H9 (cell line): Measurements from ENCODE around the gene RAI14. TPM values are rescaled to one million over a fixed set of nuclear protein-coding genes. Genes with fewer than 3 reads are reported as not detected.

Source experiments
- DNase-seq: peaks from one replicate; pipeline ENCODE4 v3.0.0-alpha.2; 2017
- H2AFZ ChIP-seq: one replicate; pipeline ENCODE4 v1.6.1; 2013; ENCODE audit warnings: mild to moderate bottlenecking, low read length, control low read depth, moderate library complexity
- H2AK5ac ChIP-seq: 2 replicates; pipeline ENCODE4 v1.6.1; 2013; ENCODE audit warnings: low read length, control low read depth, mixed read lengths; ENCODE audit not compliant: insufficient read length
- H2BK120ac ChIP-seq: one replicate; pipeline ENCODE4 v1.6.1; 2013; ENCODE audit warnings: low read depth, mild to moderate bottlenecking, low read length, control low read depth, inconsistent platforms; ENCODE audit not compliant: poor library complexity, severe bottlenecking
- H2BK12ac ChIP-seq: 2 replicates; pipeline ENCODE4 v1.6.1; 2013; ENCODE audit warnings: low read length, control low read depth, mixed read lengths, low read depth; ENCODE audit not compliant: insufficient read length
- H2BK15ac ChIP-seq: 2 replicates; pipeline ENCODE4 v1.6.1; 2013; ENCODE audit warnings: low read depth, low read length, control low read depth
- H2BK20ac ChIP-seq: one replicate; pipeline ENCODE4 v1.6.1; 2013; ENCODE audit warnings: low read depth, mild to moderate bottlenecking, low read length, control low read depth, inconsistent platforms; ENCODE audit not compliant: poor library complexity, severe bottlenecking
- H2BK5ac ChIP-seq: 2 replicates; pipeline ENCODE4 v1.6.1; 2013; ENCODE audit warnings: low read length, control low read depth, mixed read lengths; ENCODE audit not compliant: insufficient read length
- H3K14ac ChIP-seq: 2 replicates; pipeline ENCODE4 v1.6.1; 2013; ENCODE audit warnings: low read length, control low read depth; ENCODE audit not compliant: insufficient read depth
- H3K18ac ChIP-seq: 2 replicates; pipeline ENCODE4 v1.6.1; 2013; ENCODE audit warnings: low read depth, mild to moderate bottlenecking, mixed read lengths, low read length, control low read depth; ENCODE audit not compliant: insufficient read length
- H3K23ac ChIP-seq: 2 replicates; pipeline ENCODE4 v1.6.1; 2013; ENCODE audit warnings: low read length, control low read depth, mixed read lengths, low read depth; ENCODE audit not compliant: insufficient read length
- H3K23me2 ChIP-seq: 2 replicates; pipeline ENCODE4 v1.6.1; 2013; ENCODE audit warnings: low read depth, mild to moderate bottlenecking, mixed read lengths, low read length, control low read depth; ENCODE audit not compliant: insufficient read length, poor library complexity, severe bottlenecking
- H3K27ac ChIP-seq: 2 replicates; pipeline ENCODE4 v1.5.1; 2013; ENCODE audit warnings: low read length, control low read depth, mixed read lengths, low read depth; ENCODE audit not compliant: insufficient read length
- H3K27me3 ChIP-seq: 2 replicates; pipeline ENCODE4 v1.6.1; 2013; ENCODE audit warnings: low read length, control low read depth, inconsistent platforms; ENCODE audit not compliant: insufficient read depth
- H3K4ac ChIP-seq: 2 replicates; pipeline ENCODE4 v1.6.1; 2013; ENCODE audit warnings: low read depth, mild to moderate bottlenecking, control low read depth, inconsistent platforms, low read length, moderate library complexity
- H3K4me1 ChIP-seq: 2 replicates; pipeline ENCODE4 v1.6.1; 2013; ENCODE audit warnings: low read length, control low read depth, inconsistent platforms; ENCODE audit not compliant: insufficient read depth
- H3K4me2 ChIP-seq: 2 replicates; pipeline ENCODE4 v1.6.1; 2013; ENCODE audit warnings: low read length, control low read depth, mixed read lengths; ENCODE audit not compliant: insufficient read length, insufficient read depth
- H3K56ac ChIP-seq: 2 replicates; pipeline ENCODE4 v1.6.1; 2013; ENCODE audit warnings: low read depth, mild to moderate bottlenecking, mixed read lengths, low read length, control low read depth; ENCODE audit not compliant: insufficient read length
- H3K79me1 ChIP-seq: 2 replicates; pipeline ENCODE4 v1.6.1; 2013; ENCODE audit warnings: low read depth, mild to moderate bottlenecking, moderate library complexity, low read length, control low read depth, inconsistent platforms; ENCODE audit not compliant: insufficient read depth, poor library complexity, severe bottlenecking
- H3K79me2 ChIP-seq: 2 replicates; pipeline ENCODE4 v1.6.1; 2013; ENCODE audit warnings: low read length, control low read depth, inconsistent platforms; ENCODE audit not compliant: insufficient read depth
- H3K9ac ChIP-seq: 2 replicates; pipeline ENCODE4 v1.6.1; 2013; ENCODE audit warnings: low read length, control low read depth, mixed read lengths; ENCODE audit not compliant: insufficient read length; ENCODE audit errors: extremely low read depth
- H3K9me3 ChIP-seq: one replicate; pipeline ENCODE4 v1.6.1; 2013; ENCODE audit warnings: low read depth, low read length, inconsistent platforms; ENCODE audit not compliant: control insufficient read depth
- H3T11ph ChIP-seq: one replicate; pipeline ENCODE4 v1.6.1; 2013; ENCODE audit warnings: mild to moderate bottlenecking, low read length, control low read depth, inconsistent platforms
- H4K20me1 ChIP-seq: one replicate; pipeline ENCODE4 v1.6.1; 2013; ENCODE audit not compliant: control insufficient read depth, insufficient read length, insufficient read depth
- H4K5ac ChIP-seq: 2 replicates; pipeline ENCODE4 v1.6.1; 2013; ENCODE audit warnings: low read depth, mild to moderate bottlenecking, mixed read lengths, low read length, control low read depth; ENCODE audit not compliant: insufficient read length
- H4K8ac ChIP-seq: replicated peaks from 2 replicates; pipeline ENCODE4 v1.6.1; 2013; ENCODE audit warnings: low read length, control low read depth, mixed read lengths, low read depth; ENCODE audit not compliant: insufficient read length
- H4K91ac ChIP-seq: 2 replicates; pipeline ENCODE4 v1.6.1; 2013; ENCODE audit warnings: low read depth, mild to moderate bottlenecking, moderate library complexity, mixed read lengths, low read length, control low read depth; ENCODE audit not compliant: insufficient read length
- H3K27ac Mint-ChIP-seq, 3 experiments: 2 replicates in 2 of 3; 3 replicates in 1 of 3; pipeline ENCODE4 v1.8.0; 2020 to 2021; ENCODE audit warnings: mixed read lengths in 3 of 3, mild to moderate bottlenecking in 1 of 3, moderate library complexity in 1 of 3
- H3K27me3 Mint-ChIP-seq: 2 replicates; pipeline ENCODE4 v1.8.0; 2021; ENCODE audit warnings: low read depth, mild to moderate bottlenecking, moderate library complexity, mixed read lengths
- H3K36me3 Mint-ChIP-seq, 3 experiments: 2 replicates in 2 of 3; 3 replicates in 1 of 3; pipeline ENCODE4 v1.8.0; 2020 to 2021; ENCODE audit warnings: low read depth in 3 of 3, mixed read lengths in 3 of 3; ENCODE audit not compliant: insufficient read depth in 1 of 3
- H3K4me1 Mint-ChIP-seq, 2 experiments: 2 replicates each; pipeline ENCODE4 v1.8.0; 2020; ENCODE audit warnings: mixed read lengths in 2 of 2
- H3K4me3 Mint-ChIP-seq, 2 experiments: 2 replicates in 1 of 2; 3 replicates in 1 of 2; pipeline ENCODE4 v1.8.0; 2020 to 2021; ENCODE audit warnings: mild to moderate bottlenecking in 2 of 2, mixed read lengths in 2 of 2, moderate library complexity in 1 of 2
- H3K9me3 Mint-ChIP-seq, 2 experiments: 2 replicates in 1 of 2; 3 replicates in 1 of 2; pipeline ENCODE4 v1.8.0; 2020; ENCODE audit warnings: mild to moderate bottlenecking in 2 of 2, mixed read lengths in 2 of 2, moderate library complexity in 1 of 2
- WGBS: extraction: QIAGEN DNeasy Blood & Tissue Kit; methylation state at CpG from one replicate; pipeline ENCODE4 v1.1.7; 2013; ENCODE audit warnings: missing lambda C conversion rate, low lambda C conversion rate, mixed read lengths; ENCODE audit not compliant: insufficient read length; ENCODE audit errors: extremely low coverage; 5-methylcytosine and 5-hydroxymethylcytosine counted together
- total RNA-seq: library from RNA; stranded (reverse); gene quantifications from 2 replicates; pipeline ENCODE4 v1.2.1, GENCODE V29; 2021
- TF ChIP-seq, protein P1 (sequence below): fragments of 200-600 bp; sonication (generic); conservative IDR thresholded peaks from 3 replicates; pipeline ENCODE4 v1.8.0; 2021; ENCODE audit warnings: antibody characterized with exemption, mild to moderate bottlenecking

Gene RAI14
- total RNA-seq, 1 experiment from 2014 or later, result 127 TPM

- H3T11ph ChIP-seq, result no peak overlapping the region
- Mint-ChIP-seq H3K4me1 (peaks cover 21 to 24% of the 10 kb centered on the region in 2 experiments), H3K36me3 (peaks cover 20 to 36% (median 34%) of the 10 kb centered on the region in 3 experiments; a peak in 6 of 7 replicates), H3K27ac (no peak overlapping the region), H3K4me3 (no peak overlapping the region), H3K9me3 (peaks cover 4% of the 10 kb centered on the region in 2 experiments; a peak in 3 of 5 replicates), H3K27me3 (no peaks in the 10 kb centered on the region; the same call in 1 of the 2 replicates)
- H3K27ac ChIP-seq, result no peak overlapping the region
- H3K79me1 ChIP-seq, result no peaks in the 10 kb centered on the region
- no peak overlapping the region for H4K91ac ChIP-seq
- H3K23me2 ChIP-seq, result peaks cover 8% of the 10 kb centered on the region
- H2BK15ac ChIP-seq, result no peak overlapping the region
- no peak overlapping the region for H4K8ac ChIP-seq
- no peak overlapping the region for H3K4ac ChIP-seq
- H3K56ac ChIP-seq, result no peak overlapping the region
- H4K5ac ChIP-seq, result no peak overlapping the region
- no CpG with 5 or more reads among the region's 3 CpGs for WGBS
- H3K23ac ChIP-seq, result no peak overlapping the region
- no peak overlapping the region for H2BK5ac ChIP-seq
- H4K20me1 ChIP-seq, result no peaks in the 10 kb centered on the region
- H3K9ac ChIP-seq, result no peak overlapping the region
- no peak overlapping the region for H2AFZ ChIP-seq
- TF ChIP-seq, protein P1, sequence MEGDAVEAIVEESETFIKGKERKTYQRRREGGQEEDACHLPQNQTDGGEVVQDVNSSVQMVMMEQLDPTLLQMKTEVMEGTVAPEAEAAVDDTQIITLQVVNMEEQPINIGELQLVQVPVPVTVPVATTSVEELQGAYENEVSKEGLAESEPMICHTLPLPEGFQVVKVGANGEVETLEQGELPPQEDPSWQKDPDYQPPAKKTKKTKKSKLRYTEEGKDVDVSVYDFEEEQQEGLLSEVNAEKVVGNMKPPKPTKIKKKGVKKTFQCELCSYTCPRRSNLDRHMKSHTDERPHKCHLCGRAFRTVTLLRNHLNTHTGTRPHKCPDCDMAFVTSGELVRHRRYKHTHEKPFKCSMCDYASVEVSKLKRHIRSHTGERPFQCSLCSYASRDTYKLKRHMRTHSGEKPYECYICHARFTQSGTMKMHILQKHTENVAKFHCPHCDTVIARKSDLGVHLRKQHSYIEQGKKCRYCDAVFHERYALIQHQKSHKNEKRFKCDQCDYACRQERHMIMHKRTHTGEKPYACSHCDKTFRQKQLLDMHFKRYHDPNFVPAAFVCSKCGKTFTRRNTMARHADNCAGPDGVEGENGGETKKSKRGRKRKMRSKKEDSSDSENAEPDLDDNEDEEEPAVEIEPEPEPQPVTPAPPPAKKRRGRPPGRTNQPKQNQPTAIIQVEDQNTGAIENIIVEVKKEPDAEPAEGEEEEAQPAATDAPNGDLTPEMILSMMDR, result no peak
- H3K4me1 ChIP-seq, result 0 out of 2 replicates have a peak, but pooled peaks cover 3% of the 10 kb centered on the region
- DNase-seq, result no peak
- H3K18ac ChIP-seq, result no peak overlapping the region
- H3K9me3 ChIP-seq, result no peaks in the 10 kb centered on the region
- H2BK12ac ChIP-seq, result no peak overlapping the region
- no peaks in the 10 kb centered on the region for H3K79me2 ChIP-seq
- H3K4me2 ChIP-seq, result no peak overlapping the region
- H3K14ac ChIP-seq, result no peak overlapping the region
- no peaks in the 10 kb centered on the region for H3K27me3 ChIP-seq
- no peak overlapping the region for H2BK120ac ChIP-seq
- no peak overlapping the region for H2AK5ac ChIP-seq
- no peak overlapping the region for H2BK20ac ChIP-seq
Observed at GRCh38 chr5:34835664-34836063, 179.5 kb downstream of the RAI14 start.
